Measurements from ENCODE around the gene ZC3H10. TPM values are rescaled to one million over a fixed set of nuclear protein-coding genes. Genes with fewer than 3 reads are reported as not detected.

The ZC3H10 gene
- total and polyA plus RNA-seq, 2 of the 8 experiments (the other 6 are each of a cell fraction or from before 2014, with no cell fraction given), result 4.0 to 11.2 TPM

GRCh38 chr12:56158926-56159461 is 40.9 kb downstream of the ZC3H10 start:
- peak overlapping the region; percentile 1; the same call in 1 of the 2 replicates for H4K8ac ChIP-seq (ENCODE audit: extremely low read depth, insufficient read depth, low read length)
- peak overlapping the region; percentile 99 for H3K27ac ChIP-seq (ENCODE audit: low read depth, low read length)
- H3K9me3 ChIP-seq (ENCODE audit: insufficient read depth in 2 of 2, low read depth in 1 of 2, low read length in 1 of 2), result no peaks in the 10 kb centered on the region
- H3K36me3 ChIP-seq (ENCODE audit: control insufficient read depth in 2 of 4, insufficient read depth in 4 of 4, low read length in 3 of 4), result peaks cover 29 to 61% (median 40%) of the 10 kb centered on the region in 4 experiments
- DNase-seq (ENCODE audit: low read depth in 1 of 2, low spot score in 2 of 2), result peak in 1 of 2 experiments; percentile 66
- H3K23me2 ChIP-seq (ENCODE audit: low read depth, low read length), result peaks cover 19% of the 10 kb centered on the region
- no peak overlapping the region for H2AK5ac ChIP-seq (ENCODE audit: low read depth, low read length)
- no peak overlapping the region for H2AFZ ChIP-seq (ENCODE audit: low read length)
- H2BK12ac ChIP-seq (ENCODE audit: low read depth, low read length), result no peak overlapping the region; the same call in 1 of the 2 replicates
- FAIRE-seq, result no peak
- peak overlapping the region; percentile 93; the same call in 1 of the 2 replicates for H2BK5ac ChIP-seq (ENCODE audit: low read depth, low read length)
- ChIA-PET POLR2A (ENCODE audit: partially characterized antibody) (interaction anchor here (0.6 to 15.6 kb wide), 34 partner anchors 21 to 530 kb away, joined by 3 to 656 read pairs (median 4); partner anchors contain the start of genes ANKRD52, CNPY2, COQ10A and IL23A), CTCF (ENCODE audit: partially characterized antibody) (interaction anchor here (0.7 to 2.2 kb wide), 9 partner anchors 10 to 63 kb away, joined by 3 to 9 read pairs (median 5); partner anchors contain the start of genes RNF41 and SMARCC2)
- H3K23ac ChIP-seq (ENCODE audit: insufficient read length), result no peak overlapping the region
- H3K4me3 ChIP-seq (ENCODE audit: extremely low read depth in 1 of 4, insufficient read depth in 2 of 4, low read depth in 3 of 4, low read length in 4 of 4), result peak overlapping the region; percentile 63 to 97 (median 93)
- no peak overlapping the region for H2BK120ac ChIP-seq (replicated peaks; ENCODE audit: low read depth, low read length)
- H4K91ac ChIP-seq (replicated peaks; ENCODE audit: insufficient read length, low read length), result no peak overlapping the region
- H3K9ac ChIP-seq (replicated peaks in 1 of 4; ENCODE audit: extremely low read depth in 1 of 4, low read depth in 3 of 4, low read length in 3 of 4), result peak overlapping the region; percentile 92 to 99 (median 96)
- WGBS, 2 experiments (ENCODE audit: extremely low coverage in 1 of 2, insufficient coverage in 1 of 2, insufficient read length in 1 of 2, insufficient replicate concordance in 2 of 2, low coverage in 1 of 2, low lambda C conversion rate in 2 of 2, missing lambda C conversion rate in 1 of 2), result 8% methylated on average over 6 of the region's 6 CpGs; no CpG with 5 or more reads in 1 of the 2 experiments
- H3K4ac ChIP-seq (replicated peaks; ENCODE audit: insufficient read length, low read depth, low read length), result no peak overlapping the region
- H3K79me1 ChIP-seq (ENCODE audit: low read depth, low read length), result peaks cover 5% of the 10 kb centered on the region; the same call in 1 of the 2 replicates
- H3K18ac ChIP-seq (ENCODE audit: extremely low read depth, low read length), result no peak overlapping the region; the same call in 1 of the 2 replicates
- H4K20me1 ChIP-seq (replicated peaks in 1 of 2; ENCODE audit: control insufficient read depth in 1 of 2, insufficient read depth in 2 of 2, low read length in 2 of 2), result peaks cover 11 to 21% of the 10 kb centered on the region in 2 experiments
- H3K4me1 ChIP-seq (replicated peaks in 1 of 4; ENCODE audit: control insufficient read depth in 3 of 4, insufficient read depth in 4 of 4, low read length in 3 of 4), result peaks cover 3 to 34% (median 21%) of the 10 kb centered on the region in 4 experiments
- peak overlapping the region; percentile 2 for H3K56ac ChIP-seq (replicated peaks; ENCODE audit: insufficient read length, low read depth, low read length)
- H2BK20ac ChIP-seq (ENCODE audit: low read length), result 0 out of 2 replicates have a peak overlapping the region, but pooled peaks have one; percentile 3
- no peak overlapping the region; the same call in 1 of the 2 replicates for H2BK15ac ChIP-seq (ENCODE audit: low read length)
- H3K79me2 ChIP-seq (ENCODE audit: control insufficient read depth in 1 of 2, insufficient read depth in 2 of 2, low read length in 2 of 2), result peaks cover 3 to 25% of the 10 kb centered on the region in 2 experiments
- H3K14ac ChIP-seq (ENCODE audit: insufficient read length), result peak overlapping the region; percentile 19
- no peak overlapping the region for H4K5ac ChIP-seq (ENCODE audit: insufficient read length, low read depth, low read length)
- H3K27me3 ChIP-seq (replicated peaks in 1 of 4; ENCODE audit: control insufficient read depth in 3 of 4, extremely low read depth in 1 of 4, insufficient read depth in 3 of 4, low read length in 3 of 4), result no peaks in the 10 kb centered on the region
- peak overlapping the region; percentile 77 to 92 for H3K4me2 ChIP-seq (ENCODE audit: insufficient read depth in 1 of 2, low read depth in 2 of 2, low read length in 2 of 2)
- TF ChIP-seq TAF1 (IDR thresholded peaks at IDR 0.05; ENCODE audit: low read depth, low read length) (peak; percentile 73), TBP (IDR thresholded peaks at IDR 0.05; ENCODE audit: low read depth, low read length) (peak; percentile 91), EP300 (IDR thresholded peaks at IDR 0.05; ENCODE audit: borderline replicate concordance in 1 of 2, low read depth in 2 of 2, low read length in 2 of 2) (no peak), PHF8 (conservative IDR thresholded peaks at IDR 0.05; ENCODE audit: low read depth, low read length) (no peak; the same call in 1 of the 2 replicates), CHD2 (IDR thresholded peaks at IDR 0.05; ENCODE audit: low read length) (peak; percentile 22; the same call in 1 of the 2 replicates), POLR2A (IDR thresholded peaks at IDR 0.05; ENCODE audit: control extremely low read depth in 1 of 2, low read depth in 2 of 2, low read length in 2 of 2) (peak; percentile 65 to 83; a peak in 2 of 3 replicates), POLR2AphosphoS5 (IDR thresholded peaks at IDR 0.05; ENCODE audit: low read depth, low read length) (peak; percentile 67), RXRA (IDR thresholded peaks at IDR 0.05; ENCODE audit: insufficient read depth, low read depth, low read length) (no peak), TEAD4 (IDR thresholded peaks at IDR 0.05; ENCODE audit: low read depth, low read length) (peak; percentile 52; the same call in 1 of the 2 replicates), SIN3A (conservative IDR thresholded peaks at IDR 0.05 in 1 of 2, IDR thresholded peaks at IDR 0.05 in 1 of 2; ENCODE audit: low read depth in 1 of 2, low read length in 2 of 2) (peak in 1 of 2 experiments; percentile 60; a peak in 1 of 4 replicates), TAF7 (optimal IDR thresholded peaks at IDR 0.05; ENCODE audit: borderline replicate concordance, low read depth, low read length) (peak; percentile 96), SRF (IDR thresholded peaks at IDR 0.05; ENCODE audit: low read depth, low read length) (peak; percentile 93)

Data from H1 (cell line).